Panc1 (cell line): ENCODE results near the gene WDR5. TPM values are rescaled to one million over a fixed set of nuclear protein-coding genes. Genes with fewer than 3 reads are reported as not detected.
A peak's percentile ranks its signal among the peaks of the same experiment; 100 is the strongest.

Experiments
- ATAC-seq: fragments of 200-7000 bp; cut with Tn5 transposase; 2 replicates; pipeline ENCODE4 v1.9.1; 2020; ENCODE audit warnings: mild to moderate bottlenecking, moderate library complexity
- BruUV-seq: library from RNA; stranded (reverse); fragments of 400-500 nt; replicated peaks from 2 replicates; lab custom pipeline; 2021; lab: Mats Ljungman, UMichigan
- CTCF ChIA-PET: fragments of 300-600 bp; sonication (Branson Sonifier 250); formaldehyde crosslinking; loops from one replicate; lab custom pipeline; 2022; ENCODE audit warnings: antibody characterized with exemption; lab: Charles Lee
- POLR2A ChIA-PET: fragments of 300-600 bp; sonication (Branson Sonifier 250); formaldehyde crosslinking; loops from one replicate; lab custom pipeline; 2022; ENCODE audit warnings: antibody characterized with exemption; lab: Charles Lee
- DNase-seq: peaks from one replicate; pipeline ENCODE4 v3.0.0-alpha.2; 2010; ENCODE audit warnings: low read depth, low spot score
- H3K27ac ChIP-seq: 2 replicates; pipeline ENCODE4 v1.5.1; 2011; ENCODE audit warnings: mild to moderate bottlenecking, low read length, inconsistent platforms
- H3K27me3 ChIP-seq: fragments of 200-500 bp; sonication (Bioruptor generic); 2 replicates; pipeline ENCODE4 v1.6.0; 2014; ENCODE audit warnings: low read length, inconsistent platforms; ENCODE audit not compliant: control insufficient read depth, insufficient read depth
- H3K36me3 ChIP-seq: fragments of 200-500 bp; sonication (Bioruptor generic); 2 replicates; pipeline ENCODE4 v1.5.1; 2014; ENCODE audit warnings: inconsistent platforms, mild to moderate bottlenecking, low read length, moderate library complexity; ENCODE audit not compliant: control insufficient read depth, insufficient read depth
- H3K4me1 ChIP-seq: 2 replicates; pipeline ENCODE4 v1.5.1; 2011; ENCODE audit warnings: inconsistent platforms, mild to moderate bottlenecking, low read length, moderate library complexity; ENCODE audit not compliant: control insufficient read depth, insufficient read depth
- H3K4me3 ChIP-seq, 2 experiments: 2 replicates each; pipeline ENCODE4 v1.5.1; 2011 to 2012; ENCODE audit warnings: low read depth in 2 of 2, low read length in 2 of 2, mild to moderate bottlenecking in 2 of 2, inconsistent platforms in 1 of 2, moderate library complexity in 1 of 2
- H3K9me3 ChIP-seq: fragments of 200-500 bp; sonication (Bioruptor generic); 2 replicates; pipeline ENCODE4 v1.5.1; 2014; ENCODE audit warnings: low read depth, mild to moderate bottlenecking, inconsistent platforms, low read length, moderate library complexity; ENCODE audit not compliant: control insufficient read depth, insufficient read depth
- CTCF ChIP-seq: fragments of 450-650 bp; IDR thresholded peaks from 2 replicates; pipeline ENCODE4 v1.5.1; 2017; ENCODE audit warnings: mild to moderate bottlenecking
- POLR2AphosphoS5 ChIP-seq: IDR thresholded peaks from 2 replicates; pipeline ENCODE4 v1.6.1; 2012; ENCODE audit warnings: mild to moderate bottlenecking, low read depth, low read length, moderate library complexity
- REST ChIP-seq, 2 experiments: IDR thresholded peaks; 2 replicates each; pipeline ENCODE4 v1.6.1; 2011 to 2012; ENCODE audit warnings: low read depth in 2 of 2, control low read depth in 1 of 2, low read length in 1 of 2, mild to moderate bottlenecking in 1 of 2, moderate library complexity in 1 of 2; ENCODE audit not compliant: insufficient read depth in 1 of 2
- SIN3A ChIP-seq: IDR thresholded peaks from 2 replicates; pipeline ENCODE4 v1.6.1; 2012; ENCODE audit warnings: low read depth, mild to moderate bottlenecking, low read length, moderate library complexity, borderline replicate concordance; ENCODE audit not compliant: insufficient read depth
- TCF7L2 ChIP-seq: IDR thresholded peaks from 2 replicates; pipeline ENCODE4 v1.6.1; 2011; ENCODE audit warnings: mild to moderate bottlenecking, low read depth, low read length, inconsistent platforms
- in situ Hi-C: cut with HindIII; loops from 2 replicates; pipeline ENCODE4 v1.10.0; 2016; ENCODE audit warnings: low sequenced_read_pairs, low pct_unique_long_range_greater_than_20kb
- intact Hi-C: fragments of 100-400 bp; cut with micrococcal nuclease; formaldehyde crosslinking; loops from one replicate; pipeline ENCODE4 v1.10.0; 2022; ENCODE audit not compliant: unreplicated experiment
- total RNA-seq: library from RNA; stranded (reverse); gene quantifications from one replicate; pipeline ENCODE4 v1.2.1, GENCODE V29; 2021; ENCODE audit not compliant: unreplicated experiment

WDR5 gene
- total RNA-seq, 1 experiment from 2014 or later, result 36.9 TPM

- Histone ChIP-seq H3K27me3 (no peaks in the 10 kb centered on the region), H3K36me3 (no peaks in the 10 kb centered on the region), H3K27ac (no peak overlapping the region), H3K4me1 (no peaks in the 10 kb centered on the region), H3K4me3 (no peak overlapping the region), H3K9me3 (no peaks in the 10 kb centered on the region)
- ChIA-PET CTCF (no interaction called here), POLR2A (no interaction called here)
- ATAC-seq, result peak; percentile 46; the same call in 1 of the 2 replicates
- no peak for DNase-seq
- intact Hi-C loops, result no loop called here
- TF ChIP-seq POLR2AphosphoS5, result no peak
- TF ChIP-seq TCF7L2, result no peak
- TF ChIP-seq CTCF, result no peak
- TF ChIP-seq SIN3A, result no peak
- BruUV-seq, result no TSS peak
- in situ Hi-C loops, result no loop called here
Observed at GRCh38 chr9:134189470-134190231, 53.8 kb downstream of the WDR5 start.

GRCh38 chr9:134190232-134191121, 54.6 kb downstream of the WDR5 start:
- ATAC-seq (0 out of 2 replicates have a peak, but pooled peaks have one; percentile 25), DNase-seq (no peak)
- Histone ChIP-seq H3K4me3 (no peak overlapping the region), H3K36me3 (no peaks in the 10 kb centered on the region), H3K9me3 (no peaks in the 10 kb centered on the region), H3K27me3 (no peaks in the 10 kb centered on the region), H3K4me1 (no peaks in the 10 kb centered on the region), H3K27ac (no peak overlapping the region)
- BruUV-seq, result no TSS peak
- CTCF ChIA-PET, result no interaction called here
- TF ChIP-seq REST (IDR thresholded peaks at IDR 0.05; ENCODE audit: insufficient read depth in 1 of 2, low read depth in 2 of 2, low read length in 1 of 2), result no peak
- no peak for TF ChIP-seq POLR2AphosphoS5
- TF ChIP-seq CTCF, result no peak
- intact Hi-C loops, result no loop called here
- POLR2A ChIA-PET, result no interaction called here
- in situ Hi-C loops, result no loop called here
